B cell (primary cell): ENCODE data around the gene PDS5A. TPM values are rescaled to one million over a fixed set of nuclear protein-coding genes. Genes with fewer than 3 reads are reported as not detected.

Source experiments
- ATAC-seq: fragments of 200-7000 bp; cut with Tn5 transposase; one replicate; pipeline ENCODE4 v1.10.0; 2021; ENCODE audit warnings: low read depth, mild to moderate bottlenecking, moderate number of reproducible peaks, moderate library complexity
- CTCF ChIA-PET: fragments of 350-600 bp; sonication (Branson Sonifier 250); formaldehyde crosslinking; loops from one replicate; lab custom pipeline; 2021; ENCODE audit warnings: antibody characterized with exemption, inconsistent platforms; lab: Charles Lee
- POLR2A ChIA-PET: fragments of 350-600 bp; sonication (Branson Sonifier 250); formaldehyde crosslinking; loops from one replicate; lab custom pipeline; 2021; ENCODE audit warnings: antibody characterized with exemption; lab: Charles Lee
- DNase-seq: peaks from one replicate; pipeline ENCODE4 v3.0.0; 2013
- H2AFZ ChIP-seq: 2 replicates; pipeline ENCODE4 v1.6.1; 2012; ENCODE audit warnings: mild to moderate bottlenecking, low read depth, low read length; ENCODE audit not compliant: insufficient read depth, poor library complexity, severe bottlenecking
- H3K27ac ChIP-seq, 2 donors: 1 replicate in 1 of 2; 2 replicates in 1 of 2; pipeline ENCODE4 v1.5.1; 2012 to 2013; ENCODE audit warnings: low read length in 2 of 2, mild to moderate bottlenecking in 2 of 2, moderate library complexity in 1 of 2
- H3K27me3 ChIP-seq, 4 experiments: fragments of 200-600 bp in 1 of 4; sonication (generic) in 1 of 4; replicated peaks in 1 of 4; 1 replicate in 2 of 4; 2 replicates in 2 of 4; pipeline versions ENCODE4 v1.6.1 to v1.7.0; 2013 to 2016; ENCODE audit warnings: low read length in 3 of 4, mild to moderate bottlenecking in 2 of 4, mixed read lengths in 1 of 4, moderate library complexity in 1 of 4; ENCODE audit not compliant: insufficient read depth in 4 of 4, control insufficient read depth in 3 of 4; ENCODE audit errors: control extremely low read depth in 1 of 4
- H3K36me3 ChIP-seq, 2 experiments: replicated peaks in 1 of 2; 1 replicate in 1 of 2; 2 replicates in 1 of 2; pipeline versions ENCODE4 v1.6.1 to v1.7.1; 2013; ENCODE audit warnings: low read length in 1 of 2; ENCODE audit not compliant: insufficient read depth in 2 of 2, control insufficient read depth in 1 of 2; ENCODE audit errors: control extremely low read depth in 1 of 2, extremely low read depth in 1 of 2
- H3K4me1 ChIP-seq, 2 donors: fragments of 200-600 bp in 1 of 2; sonication (generic) in 1 of 2; 1 replicate in 1 of 2; 2 replicates in 1 of 2; pipeline versions ENCODE4 v1.5.1 to v1.6.1; 2013 to 2017; ENCODE audit warnings: low read length in 2 of 2; ENCODE audit not compliant: control insufficient read depth in 2 of 2, insufficient read depth in 2 of 2
- H3K4me2 ChIP-seq: replicated peaks from 2 replicates; pipeline ENCODE3; 2012; ENCODE audit warnings: mild to moderate bottlenecking, low read depth, low read length; ENCODE audit not compliant: poor library complexity, severe bottlenecking
- H3K4me3 ChIP-seq, 5 experiments: fragments of 200-600 bp in 1 of 5; sonication (generic) in 1 of 5; 1 replicate in 3 of 5; 2 replicates in 2 of 5; pipeline versions ENCODE4 v1.5.1 to v1.7.0; 2011 to 2016; ENCODE audit warnings: low read length in 4 of 5, mild to moderate bottlenecking in 4 of 5, low read depth in 2 of 5, control low read depth in 1 of 5, moderate library complexity in 1 of 5; ENCODE audit not compliant: insufficient read depth in 1 of 5; ENCODE audit errors: control extremely low read depth in 1 of 5, extremely low read depth in 1 of 5
- H3K79me2 ChIP-seq: fragments of 200-600 bp; sonication (generic); one replicate; pipeline ENCODE4 v1.6.0; 2016; ENCODE audit warnings: low read length; ENCODE audit not compliant: control insufficient read depth, insufficient read depth
- H3K9ac ChIP-seq: fragments of 200-600 bp; sonication (generic); 2 replicates; pipeline ENCODE4 v1.6.1; 2017; ENCODE audit warnings: mild to moderate bottlenecking, low read length, moderate library complexity
- H3K9me3 ChIP-seq, 3 donors: one replicate each; pipeline versions ENCODE4 v1.6.1 to v1.7.1; 2013; ENCODE audit warnings: low read length in 2 of 3; ENCODE audit not compliant: control insufficient read depth in 2 of 3, insufficient read depth in 1 of 3; ENCODE audit errors: control extremely low read depth in 1 of 3
- H4K20me1 ChIP-seq: 2 replicates; pipeline ENCODE4 v1.6.0; 2012; ENCODE audit warnings: mild to moderate bottlenecking, low read length; ENCODE audit not compliant: insufficient read depth, control insufficient read depth, poor library complexity, severe bottlenecking
- H3K27ac Mint-ChIP-seq: one replicate; pipeline ENCODE4 v1.8.0; 2021; ENCODE audit warnings: mixed read lengths
- H3K27me3 Mint-ChIP-seq: one replicate; pipeline ENCODE4 v1.8.0; 2021; ENCODE audit warnings: mixed read lengths
- H3K4me1 Mint-ChIP-seq: one replicate; pipeline ENCODE4 v1.8.0; 2021; ENCODE audit warnings: mixed read lengths
- H3K4me3 Mint-ChIP-seq: one replicate; pipeline ENCODE4 v1.8.0; 2021; ENCODE audit warnings: mixed read lengths
- H3K9me3 Mint-ChIP-seq: one replicate; pipeline ENCODE4 v1.8.0; 2022; ENCODE audit warnings: mixed read lengths; ENCODE audit not compliant: insufficient read depth
- EZH2 ChIP-seq: IDR thresholded peaks from 2 replicates; pipeline ENCODE4 v1.6.1; 2012; ENCODE audit warnings: borderline replicate concordance, low read depth, mild to moderate bottlenecking, moderate library complexity, low read length; ENCODE audit not compliant: insufficient read depth, poor library complexity, severe bottlenecking
- WGBS: methylation state at CpG from one replicate; pipeline ENCODE4 v1.1.5; 2013; ENCODE audit warnings: missing lambda C conversion rate; ENCODE audit not compliant: insufficient coverage; 5-methylcytosine and 5-hydroxymethylcytosine counted together
- intact Hi-C: fragments of 100-400 bp; cut with micrococcal nuclease; formaldehyde crosslinking; loops from one replicate; pipeline ENCODE4 v1.10.0; 2022
- polyA plus RNA-seq: library from polyadenylated mRNA; depleted of rRNA; stranded (reverse); fragments of >200 nt; gene quantifications from 2 replicates; pipeline ENCODE4 v1.2.3, GENCODE V29; 2012
- total RNA-seq, 2 donors: library from RNA; stranded (reverse); fragments of 120-200 nt in 1 of 2; gene quantifications; 1 replicate in 1 of 2; 2 replicates in 1 of 2; pipeline versions ENCODE4 v1.2.3 to v1.2.4, GENCODE V29; 2013 to 2022
- TF ChIP-seq, protein P1 (sequence below): fragments of 200-600 bp; IDR thresholded peaks from one replicate; pipeline ENCODE4 v1.8.0; 2022; ENCODE audit warnings: antibody characterized with exemption, mild to moderate bottlenecking

The PDS5A gene
- total and polyA plus RNA-seq, 2 donors (not counting 1 experiment from before 2014, with no cell fraction given), result 19.4 to 111 TPM

DNA sequence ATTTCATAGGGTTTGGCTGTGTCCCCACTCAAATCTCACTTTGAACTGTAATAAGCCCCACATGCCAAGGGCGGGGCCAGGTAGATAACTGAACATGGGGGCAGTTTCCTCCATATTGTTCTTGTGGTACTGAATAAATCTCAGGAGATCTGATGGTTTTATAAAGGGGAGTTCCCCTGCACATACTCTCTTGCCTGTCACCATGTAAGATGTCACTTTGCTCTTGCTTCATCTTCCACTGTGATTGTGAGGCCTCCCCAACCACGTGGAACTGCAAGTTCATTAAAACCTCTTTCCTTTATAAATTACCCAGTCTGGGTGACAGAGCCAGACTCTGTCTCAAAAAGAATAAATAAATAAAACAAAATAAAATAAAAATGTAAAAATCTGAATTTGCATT, 95.9 kb downstream of the PDS5A start:
- Histone ChIP-seq H3K4me2 (no peak overlapping the region), H3K9ac (no peak overlapping the region), H3K27ac (peak overlapping the region in 1 of 2 donors; percentile 27), H3K27me3 (no peaks in the 10 kb centered on the region), H3K4me1 (no peaks in the 10 kb centered on the region), H3K9me3 (no peaks in the 10 kb centered on the region), H3K4me3 (no peak overlapping the region), H3K79me2 (peaks cover 12% of the 10 kb centered on the region), H4K20me1 (no peaks in the 10 kb centered on the region), H2AFZ (no peak overlapping the region), H3K36me3 (peaks cover 16 to 69% of the 10 kb centered on the region in 2 experiments)
- TF ChIP-seq, protein P1, sequence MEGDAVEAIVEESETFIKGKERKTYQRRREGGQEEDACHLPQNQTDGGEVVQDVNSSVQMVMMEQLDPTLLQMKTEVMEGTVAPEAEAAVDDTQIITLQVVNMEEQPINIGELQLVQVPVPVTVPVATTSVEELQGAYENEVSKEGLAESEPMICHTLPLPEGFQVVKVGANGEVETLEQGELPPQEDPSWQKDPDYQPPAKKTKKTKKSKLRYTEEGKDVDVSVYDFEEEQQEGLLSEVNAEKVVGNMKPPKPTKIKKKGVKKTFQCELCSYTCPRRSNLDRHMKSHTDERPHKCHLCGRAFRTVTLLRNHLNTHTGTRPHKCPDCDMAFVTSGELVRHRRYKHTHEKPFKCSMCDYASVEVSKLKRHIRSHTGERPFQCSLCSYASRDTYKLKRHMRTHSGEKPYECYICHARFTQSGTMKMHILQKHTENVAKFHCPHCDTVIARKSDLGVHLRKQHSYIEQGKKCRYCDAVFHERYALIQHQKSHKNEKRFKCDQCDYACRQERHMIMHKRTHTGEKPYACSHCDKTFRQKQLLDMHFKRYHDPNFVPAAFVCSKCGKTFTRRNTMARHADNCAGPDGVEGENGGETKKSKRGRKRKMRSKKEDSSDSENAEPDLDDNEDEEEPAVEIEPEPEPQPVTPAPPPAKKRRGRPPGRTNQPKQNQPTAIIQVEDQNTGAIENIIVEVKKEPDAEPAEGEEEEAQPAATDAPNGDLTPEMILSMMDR, result no peak
- no peak for TF ChIP-seq EZH2
- Mint-ChIP-seq H3K9me3 (no peaks in the 10 kb centered on the region), H3K27me3 (no peaks in the 10 kb centered on the region), H3K27ac (no peak overlapping the region), H3K4me1 (peaks cover 3% of the 10 kb centered on the region), H3K4me3 (no peak overlapping the region)
- CTCF ChIA-PET, result no interaction called here
- POLR2A ChIA-PET, result no interaction called here
- no CpG with 5 or more reads among the region's 2 CpGs for WGBS
- no peak for ATAC-seq
- DNase-seq, result no peak
- intact Hi-C loops, result no loop called here

DNA sequence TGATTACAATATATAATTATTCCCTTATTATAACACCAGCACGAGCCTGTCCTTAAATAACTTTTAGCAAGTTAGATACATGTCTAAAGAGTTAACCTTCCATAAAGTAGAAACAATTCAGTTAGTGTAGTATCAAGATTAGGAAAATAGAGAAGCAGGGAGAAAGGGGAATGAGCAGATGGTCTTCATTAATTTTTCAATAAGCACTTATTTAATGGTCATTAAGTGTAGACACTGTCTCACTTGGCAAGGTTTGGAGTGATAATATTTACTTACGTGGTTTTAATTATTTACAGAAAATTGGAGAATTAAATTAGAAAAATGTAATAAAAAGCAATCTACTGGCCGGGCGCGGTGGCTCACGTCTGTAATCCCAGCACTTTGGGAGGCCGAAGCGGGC, 99.7 kb downstream of the PDS5A start:
- POLR2A ChIA-PET, result no interaction called here

More for the DNA sequence above, 99.7 kb downstream of the PDS5A start:
- Histone ChIP-seq H3K9ac (no peak overlapping the region), H3K9me3 (no peaks in the 10 kb centered on the region), H3K27me3 (no peaks in the 10 kb centered on the region), H3K4me2 (no peak overlapping the region), H3K27ac (no peak overlapping the region), H3K4me1 (no peaks in the 10 kb centered on the region), H2AFZ (no peak overlapping the region), H4K20me1 (no peaks in the 10 kb centered on the region), H3K79me2 (peaks cover 3% of the 10 kb centered on the region), H3K36me3 (peaks cover 19 to 63% of the 10 kb centered on the region in 2 experiments), H3K4me3 (no peak overlapping the region)
- no peak overlapping the region for H3K4me3 Mint-ChIP-seq
- no peaks in the 10 kb centered on the region for H3K9me3 Mint-ChIP-seq
- CTCF ChIA-PET, result interaction anchor here (1.4 kb wide), 1 partner anchor 409 kb away, joined by 3 read pairs; no protein-coding TSS in a partner anchor
- H3K4me1 Mint-ChIP-seq, result peaks cover 3% of the 10 kb centered on the region
- H3K27ac Mint-ChIP-seq, result no peak overlapping the region
- ATAC-seq (no peak), DNase-seq (no peak)
- WGBS, result 100% methylated on average over 4 of the region's 8 CpGs
- no peaks in the 10 kb centered on the region for H3K27me3 Mint-ChIP-seq
- intact Hi-C loops, result no loop called here
- TF ChIP-seq EZH2, result no peak
- TF ChIP-seq, protein P1, result no peak
